ENCODE data around the gene LRRC14B.

LRRC14B gene

GRCh38 chr5:174291-174600, 17.0 kb upstream of the LRRC14B start:
- DNase-seq = no peak

GRCh38 chr5:174876-175465, 16.3 kb upstream of the LRRC14B start:
- DNase-seq = no peak

GRCh38 chr5:176296-176823, 14.9 kb upstream of the LRRC14B start:
- no peak for DNase-seq

GRCh38 chr5:178110-178509, 13.2 kb upstream of the LRRC14B start:
- no peak for DNase-seq

- DNase-seq = no peak
Observed at GRCh38 chr5:179401-179800, 11.9 kb upstream of the LRRC14B start.

- DNase-seq = no peak
Observed at GRCh38 chr5:180286-180918, 10.9 kb upstream of the LRRC14B start.

- DNase-seq = no peak
Observed at GRCh38 chr5:181160-181559, 10.1 kb upstream of the LRRC14B start.

GRCh38 chr5:181566-181965, 9.7 kb upstream of the LRRC14B start:
- no peak for DNase-seq

- DNase-seq = no peak
Observed at GRCh38 chr5:182126-182525, 9.2 kb upstream of the LRRC14B start.

- no peak for DNase-seq
Observed at GRCh38 chr5:184471-184870, 6.8 kb upstream of the LRRC14B start.

- no peak for DNase-seq
Observed at GRCh38 chr5:185095-186070, 5.9 kb upstream of the LRRC14B start.

GRCh38 chr5:186091-187041, 4.9 kb upstream of the LRRC14B start:
- DNase-seq = no peak

- DNase-seq = no peak
Observed at GRCh38 chr5:187042-187431, 4.3 kb upstream of the LRRC14B start.

GRCh38 chr5:187617-188451, 3.5 kb upstream of the LRRC14B start:
- DNase-seq = no peak

GRCh38 chr5:188488-189481, 2.5 kb upstream of the LRRC14B start:
- DNase-seq = peak in 53 of 56 donors; percentile 8 to 88 (median 63)

GRCh38 chr5:189486-189885, 1.8 kb upstream of the LRRC14B start:
- DNase-seq = no peak

GRCh38 chr5:189976-190365, 1.3 kb upstream of the LRRC14B start:
- no peak for DNase-seq

- DNase-seq = no peak
Observed at GRCh38 chr5:190366-191035, 794 bp upstream of the LRRC14B start.

Data from nucleus accumbens (tissue), 56 donors.